HG03066 (cell line): Measurements from ENCODE around the gene SEC63.

Experiments used
- ATAC-seq: cut with Tn5 transposase; IDR thresholded peaks from one replicate; pipeline ENCODE4 v1.9.1; 2021; ENCODE audit warnings: low read depth; ENCODE audit not compliant: unreplicated experiment

The SEC63 gene

GRCh38 chr6:107822176-107823046 is 135.6 kb downstream of the SEC63 start:
- ATAC-seq: peak; percentile 67

GRCh38 chr6:107821591-107821990 is 136.4 kb downstream of the SEC63 start:
- no peak for ATAC-seq

GRCh38 chr6:107820338-107821261 is 137.4 kb downstream of the SEC63 start:
- no peak for ATAC-seq

- no peak for ATAC-seq
These were observed 138.1 kb downstream of the SEC63 start for GRCh38 chr6:107819964-107820337.

- ATAC-seq: no peak
These were observed 138.8 kb downstream of the SEC63 start for GRCh38 chr6:107819217-107819616.

DNA sequence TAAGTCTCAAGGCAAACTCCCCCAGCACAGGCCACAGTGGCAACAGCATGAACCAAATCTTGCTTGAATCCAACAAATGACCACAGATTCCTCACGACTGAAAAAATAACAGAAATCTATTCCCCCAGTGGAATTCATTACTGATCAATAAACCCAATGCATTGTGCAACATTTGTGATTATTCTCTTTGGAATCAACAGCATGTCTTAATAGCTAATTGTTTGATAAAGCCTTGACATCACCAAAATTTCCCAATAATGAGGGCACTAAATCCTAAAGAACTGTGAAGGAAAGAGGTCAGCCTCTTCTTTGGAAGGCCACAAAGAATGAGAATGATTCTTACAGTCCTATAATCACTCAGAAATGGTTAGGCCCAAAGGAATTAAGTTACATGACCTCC is 139.7 kb downstream of the SEC63 start:
- ATAC-seq: no peak

DNA sequence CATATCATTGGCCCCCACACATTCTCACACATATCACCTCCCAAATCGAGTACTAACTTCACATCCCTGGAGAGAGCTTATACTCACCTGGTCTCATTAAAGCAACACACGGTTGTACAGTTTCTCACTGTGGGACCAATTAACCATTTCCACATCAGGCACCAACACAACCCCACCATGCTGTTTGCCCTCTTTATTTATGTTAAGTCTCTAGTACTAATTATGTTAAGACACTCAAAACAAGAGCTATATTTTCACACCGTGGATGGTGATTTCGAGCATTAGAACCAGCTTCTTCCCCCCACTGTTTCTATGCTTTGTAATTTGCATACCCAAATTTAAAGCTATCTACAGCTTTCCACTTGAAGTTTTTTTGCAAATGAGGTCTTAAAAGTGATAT is 140.2 kb downstream of the SEC63 start:
- no peak for ATAC-seq
